ENCODE results near the gene PLEKHM2. TPM values are rescaled to one million over a fixed set of nuclear protein-coding genes. Genes with fewer than 3 reads are reported as not detected.

The PLEKHM2 gene
- total RNA-seq, 1 donor, result 132 TPM

DNA sequence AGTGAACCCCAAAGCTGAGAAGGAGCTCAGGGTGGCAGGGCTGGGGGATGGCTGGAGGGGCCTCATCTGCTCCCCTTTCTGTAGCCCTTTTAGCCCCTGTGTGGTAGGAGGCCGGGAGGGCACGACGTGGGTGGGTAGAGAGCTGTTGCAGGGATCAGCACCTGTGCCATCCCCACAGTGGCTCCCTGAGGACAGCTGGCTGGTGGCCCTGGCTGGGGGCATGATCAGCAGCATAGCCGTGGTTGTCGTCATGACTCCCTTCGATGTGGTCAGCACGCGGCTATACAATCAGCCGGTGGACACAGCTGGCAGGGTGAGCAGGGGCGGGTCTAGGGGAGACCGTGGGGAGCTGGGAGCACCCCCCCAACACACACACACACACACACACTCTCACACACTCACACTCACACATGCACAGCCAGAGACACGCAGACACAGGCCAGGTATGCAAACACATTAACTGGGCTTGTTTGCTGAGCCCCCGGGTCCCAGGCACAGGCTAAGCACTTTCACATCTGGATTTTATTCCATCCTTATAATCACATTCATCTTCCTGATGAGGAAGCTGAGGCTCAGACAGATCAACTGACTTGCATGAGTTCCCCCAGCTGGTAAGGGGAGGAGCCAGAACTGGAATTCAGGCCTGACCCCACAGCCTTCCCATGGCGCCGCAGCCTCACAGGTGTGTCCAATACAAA is 54.4 kb downstream of the PLEKHM2 start:
- Histone ChIP-seq H3K4me2 (ENCODE audit: insufficient read depth, low read length) (no peak overlapping the region), H3K4me1 (ENCODE audit: insufficient read depth, low read length) (no peaks in the 10 kb centered on the region), H3K79me2 (ENCODE audit: insufficient read depth, low read length) (no peaks in the 10 kb centered on the region), H3K4me3 (ENCODE audit: insufficient read depth, low read length) (no peak overlapping the region), H3K27me3 (ENCODE audit: insufficient read depth, low read length) (no peaks in the 10 kb centered on the region), H2AFZ (ENCODE audit: low read length) (no peak overlapping the region), H3K36me3 (ENCODE audit: insufficient read depth, low read length) (peaks cover 13% of the 10 kb centered on the region), H3K27ac (ENCODE audit: low read depth, low read length) (no peak overlapping the region), H4K20me1 (ENCODE audit: insufficient read depth, low read length) (no peaks in the 10 kb centered on the region), H3K9me3 (ENCODE audit: low read depth, low read length) (no peaks in the 10 kb centered on the region)
- no peak for DNase-seq (ENCODE audit: insufficient read length, low spot score, missing footprints)
- no peak for TF ChIP-seq CTCF (IDR thresholded peaks at IDR 0.05; ENCODE audit: extremely low read depth, low read depth, low read length)

GRCh38 chr1:15739259-15739658 is 55.1 kb downstream of the PLEKHM2 start:
- Histone ChIP-seq H3K79me2 (ENCODE audit: insufficient read depth, low read length) (no peaks in the 10 kb centered on the region), H3K4me1 (ENCODE audit: insufficient read depth, low read length) (no peaks in the 10 kb centered on the region), H3K4me2 (ENCODE audit: insufficient read depth, low read length) (no peak overlapping the region), H3K36me3 (ENCODE audit: insufficient read depth, low read length) (peaks cover 7% of the 10 kb centered on the region), H2AFZ (ENCODE audit: low read length) (no peak overlapping the region), H3K4me3 (ENCODE audit: insufficient read depth, low read length) (no peak overlapping the region), H3K27ac (ENCODE audit: low read depth, low read length) (no peak overlapping the region), H3K27me3 (ENCODE audit: insufficient read depth, low read length) (no peaks in the 10 kb centered on the region), H3K9me3 (ENCODE audit: low read depth, low read length) (no peaks in the 10 kb centered on the region), H4K20me1 (ENCODE audit: insufficient read depth, low read length) (no peaks in the 10 kb centered on the region)
- TF ChIP-seq CTCF (IDR thresholded peaks at IDR 0.05; ENCODE audit: extremely low read depth, low read depth, low read length), result no peak
- no peak for DNase-seq (ENCODE audit: insufficient read length, low spot score, missing footprints)

DNA sequence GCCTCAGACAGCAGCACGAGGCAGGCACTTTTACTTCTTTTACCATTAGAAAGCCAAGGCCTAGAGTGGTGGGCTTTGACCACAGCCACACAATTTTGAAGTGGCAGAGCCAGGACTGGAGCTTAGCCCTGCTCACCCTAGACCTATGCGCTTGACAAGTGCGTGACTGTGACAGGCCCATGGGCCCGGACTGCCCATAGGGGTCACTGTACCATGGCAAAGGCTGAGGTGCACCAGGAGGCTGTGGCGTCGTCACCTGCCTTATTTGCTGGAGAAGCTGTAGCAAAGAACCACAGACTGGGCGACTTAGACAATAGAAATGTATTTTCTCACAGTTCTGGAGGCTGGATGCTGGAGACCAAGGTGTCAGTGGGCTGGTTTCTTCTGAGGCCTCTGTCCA is 55.6 kb downstream of the PLEKHM2 start:
- Histone ChIP-seq H3K36me3 (ENCODE audit: insufficient read depth, low read length) (peaks cover 2% of the 10 kb centered on the region), H3K4me1 (ENCODE audit: insufficient read depth, low read length) (no peaks in the 10 kb centered on the region)
- no peak for TF ChIP-seq CTCF (IDR thresholded peaks at IDR 0.05; ENCODE audit: extremely low read depth, low read depth, low read length)

GRCh38 chr1:15740924-15741850 is 57.1 kb downstream of the PLEKHM2 start:
- peak; percentile 97 for DNase-seq (ENCODE audit: insufficient read length, low spot score, missing footprints)
- H3K36me3 ChIP-seq (ENCODE audit: insufficient read depth, low read length), result no peaks in the 10 kb centered on the region
- no peaks in the 10 kb centered on the region for H3K79me2 ChIP-seq (ENCODE audit: insufficient read depth, low read length)
- H4K20me1 ChIP-seq (ENCODE audit: insufficient read depth, low read length), result no peaks in the 10 kb centered on the region
- H3K4me2 ChIP-seq (ENCODE audit: insufficient read depth, low read length), result no peak overlapping the region
- no peaks in the 10 kb centered on the region for H3K9me3 ChIP-seq (ENCODE audit: low read depth, low read length)
- H2AFZ ChIP-seq (ENCODE audit: low read length), result no peak overlapping the region
- TF ChIP-seq CTCF (IDR thresholded peaks at IDR 0.05; ENCODE audit: extremely low read depth, low read depth, low read length), result peak; percentile 79
- no peak overlapping the region for H3K4me3 ChIP-seq (ENCODE audit: insufficient read depth, low read length)
- H3K4me1 ChIP-seq (ENCODE audit: insufficient read depth, low read length), result no peaks in the 10 kb centered on the region
- no peaks in the 10 kb centered on the region for H3K27me3 ChIP-seq (ENCODE audit: insufficient read depth, low read length)
- no peak overlapping the region for H3K27ac ChIP-seq (ENCODE audit: low read depth, low read length)

More for the DNA sequence above, 55.6 kb downstream of the PLEKHM2 start:
- no peak overlapping the region for H3K4me3 ChIP-seq (ENCODE audit: insufficient read depth, low read length)
- DNase-seq (ENCODE audit: insufficient read length, low spot score, missing footprints), result no peak
- no peak overlapping the region for H3K4me2 ChIP-seq (ENCODE audit: insufficient read depth, low read length)
- no peak overlapping the region for H2AFZ ChIP-seq (ENCODE audit: low read length)
- H4K20me1 ChIP-seq (ENCODE audit: insufficient read depth, low read length), result no peaks in the 10 kb centered on the region
- H3K9me3 ChIP-seq (ENCODE audit: low read depth, low read length), result no peaks in the 10 kb centered on the region
- H3K27ac ChIP-seq (ENCODE audit: low read depth, low read length), result no peak overlapping the region
- no peaks in the 10 kb centered on the region for H3K27me3 ChIP-seq (ENCODE audit: insufficient read depth, low read length)
- no peaks in the 10 kb centered on the region for H3K79me2 ChIP-seq (ENCODE audit: insufficient read depth, low read length)

Data from osteoblast (primary cell).